Sigmoid colon (tissue), 7 donors: ENCODE results near the gene UST. TPM values are rescaled to one million over a fixed set of nuclear protein-coding genes. Genes with fewer than 3 reads are reported as not detected.

Experiments
- DNase-seq: peaks from one replicate; pipeline ENCODE4 v3.0.0-alpha.2; 2019
- H3K27ac ChIP-seq, 4 donors: fragments of 200-600 bp; sonication (generic); one replicate each; pipeline ENCODE4 v1.5.1; 2016 to 2019; ENCODE audit warnings: mild to moderate bottlenecking in 1 of 4
- H3K27me3 ChIP-seq, 3 donors: fragments of 200-600 bp; sonication (generic); one replicate each; pipeline ENCODE4 v1.5.1; 2019; ENCODE audit warnings: mild to moderate bottlenecking in 1 of 3
- H3K36me3 ChIP-seq, 4 donors: fragments of 200-600 bp; sonication (generic); one replicate each; pipeline ENCODE4 v1.5.1; 2016 to 2019
- H3K4me1 ChIP-seq, 4 donors: fragments of 200-600 bp; sonication (generic); one replicate each; pipeline ENCODE4 v1.5.1; 2017 to 2019
- H3K4me3 ChIP-seq, 4 donors: fragments of 200-600 bp; sonication (generic); one replicate each; pipeline ENCODE4 v1.5.1; 2017 to 2019; ENCODE audit warnings: mild to moderate bottlenecking in 2 of 4, moderate library complexity in 1 of 4
- H3K9me3 ChIP-seq, 4 donors: fragments of 200-600 bp in 3 of 4; sonication (generic) in 3 of 4; one replicate each; pipeline versions ENCODE4 v1.5.1 to v1.6.1; 2013 to 2019
- CTCF ChIP-seq, 4 experiments: fragments of 450-650 bp in 3 of 4; fragments of 200-600 bp in 1 of 4; IDR thresholded peaks; one replicate each; pipeline ENCODE4 v1.5.1; 2016 to 2019; ENCODE audit warnings: antibody characterized with exemption in 4 of 4, mild to moderate bottlenecking in 3 of 4, moderate library complexity in 2 of 4
- EP300 ChIP-seq, 4 donors: sonication (generic); formaldehyde crosslinking; IDR thresholded peaks; one replicate each; pipeline ENCODE4 v1.6.1; 2017; ENCODE audit warnings: antibody characterized with exemption in 4 of 4
- POLR2A ChIP-seq, 2 donors: fragments of 450-650 bp; IDR thresholded peaks; one replicate each; pipeline ENCODE4 v1.6.1; 2016; ENCODE audit warnings: antibody characterized with exemption in 2 of 2, mild to moderate bottlenecking in 2 of 2, moderate library complexity in 2 of 2
- POLR2AphosphoS5 ChIP-seq, 4 donors: sonication (generic); formaldehyde crosslinking; IDR thresholded peaks; one replicate each; pipeline ENCODE4 v1.6.1; 2017; ENCODE audit warnings: antibody characterized with exemption in 4 of 4
- WGBS, 2 donors: extraction: QIAGEN DNeasy Blood & Tissue Kit; methylation state at CpG; one replicate each; pipeline ENCODE4 v1.1.7; 2013; 5-methylcytosine and 5-hydroxymethylcytosine counted together
- intact Hi-C: fragments of 100-400 bp; cut with DNase I; formaldehyde crosslinking; loops from one replicate; pipeline ENCODE4 v1.15.1; 2023
- polyA plus RNA-seq, 3 donors: library from polyadenylated mRNA; stranded (reverse); fragments of 200-250 nt; gene quantifications; one replicate each; pipeline ENCODE4 v1.2.3, GENCODE V29; 2013
- total RNA-seq, 4 donors: library from RNA; depleted of rRNA; stranded (reverse); fragments of >200 nt; gene quantifications; one replicate each; pipeline ENCODE4 v1.1.0, GENCODE V29; 2016
- donor health status: healthy with polysubstance abuse.
- donor health status: Bipolar disorder and iron deficiency.
- donor health status: healthy.

The UST gene
- total and polyA plus RNA-seq, 7 donors: 0.46 to 35.2 (median 21.8) TPM

DNA sequence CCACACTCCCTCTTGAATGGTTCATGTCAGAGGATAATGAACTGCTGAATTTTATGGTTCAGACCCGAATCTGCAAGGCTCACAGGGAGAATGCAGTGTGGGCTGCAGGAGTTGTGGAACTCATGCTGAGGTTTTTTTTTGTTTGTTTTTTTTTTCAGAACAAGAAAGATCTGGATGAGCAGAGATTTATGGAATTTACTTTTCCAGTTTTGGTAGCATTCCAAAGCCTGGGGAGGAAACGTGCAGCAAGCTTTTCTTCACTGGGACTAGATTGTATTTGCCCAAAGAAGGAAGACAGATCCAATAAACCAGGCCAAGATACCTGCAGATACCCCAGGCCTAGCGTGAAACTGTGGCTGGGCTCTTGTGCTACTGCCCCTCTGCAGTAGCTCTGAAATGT, 346.8 kb downstream of the UST start:
- TF ChIP-seq EP300 (IDR thresholded peaks at IDR 0.05) (no peak), CTCF (IDR thresholded peaks at IDR 0.05) (no peak), POLR2A (IDR thresholded peaks at IDR 0.05) (no peak), POLR2AphosphoS5 (IDR thresholded peaks at IDR 0.05) (no peak)
- Histone ChIP-seq H3K9me3 (no peaks in the 10 kb centered on the region), H3K27ac (no peak overlapping the region), H3K4me3 (no peak overlapping the region), H3K4me1 (peaks cover 0 to 21% (median 17%) of the 10 kb centered on the region in 4 donors), H3K27me3 (no peaks in the 10 kb centered on the region), H3K36me3 (no peaks in the 10 kb centered on the region)
- intact Hi-C loops: no loop called here
- WGBS, 2 donors: 32 to 67% methylated on average over 3 of the region's 3 CpGs
- no peak for DNase-seq

- TF ChIP-seq POLR2A (IDR thresholded peaks at IDR 0.05) (no peak), CTCF (IDR thresholded peaks at IDR 0.05) (no peak), EP300 (IDR thresholded peaks at IDR 0.05) (no peak), POLR2AphosphoS5 (IDR thresholded peaks at IDR 0.05) (no peak)
- H3K4me3 ChIP-seq: no peak overlapping the region
- no peaks in the 10 kb centered on the region for H3K9me3 ChIP-seq
- intact Hi-C loops: no loop called here
- H3K4me1 ChIP-seq: peaks cover 0 to 21% (median 17%) of the 10 kb centered on the region in 4 donors
- no peak for DNase-seq
- WGBS, 2 donors: 66 to 74% methylated on average over 3 of the region's 3 CpGs
- H3K36me3 ChIP-seq: no peaks in the 10 kb centered on the region
- no peak overlapping the region for H3K27ac ChIP-seq
- H3K27me3 ChIP-seq: no peaks in the 10 kb centered on the region
Observed at GRCh38 chr6:149094156-149094555, 347.3 kb downstream of the UST start.

DNA sequence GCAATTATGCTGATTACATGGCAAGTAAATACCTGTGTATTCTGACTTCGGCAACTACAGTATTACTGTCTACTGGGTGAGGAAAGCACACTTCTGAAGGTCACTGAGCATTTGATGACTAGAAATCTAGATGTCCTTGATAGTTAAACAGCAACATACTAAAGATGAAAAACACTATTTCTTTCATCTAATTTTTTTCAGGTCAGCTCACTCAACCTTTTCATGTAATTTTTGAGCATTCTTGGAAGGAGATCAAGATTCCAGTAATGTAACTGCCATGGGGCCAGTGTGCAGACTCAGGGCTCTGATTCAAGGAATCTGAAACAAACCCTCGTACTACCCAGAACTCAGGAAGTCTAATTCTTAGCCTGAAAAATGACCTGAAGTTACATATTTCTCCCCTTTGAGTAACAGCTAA, 348.1 kb downstream of the UST start:
- Histone ChIP-seq H3K27me3 (no peaks in the 10 kb centered on the region), H3K27ac (no peak overlapping the region), H3K36me3 (no peaks in the 10 kb centered on the region), H3K4me1 (peaks cover 0 to 21% (median 17%) of the 10 kb centered on the region in 4 donors), H3K9me3 (no peaks in the 10 kb centered on the region), H3K4me3 (no peak overlapping the region)
- WGBS, 2 donors: 56 to 78% methylated on average over 2 of the region's 2 CpGs
- intact Hi-C loops: no loop called here
- TF ChIP-seq EP300 (IDR thresholded peaks at IDR 0.05) (no peak), POLR2AphosphoS5 (IDR thresholded peaks at IDR 0.05) (no peak), CTCF (IDR thresholded peaks at IDR 0.05) (no peak), POLR2A (IDR thresholded peaks at IDR 0.05) (no peak)
- DNase-seq: no peak

DNA sequence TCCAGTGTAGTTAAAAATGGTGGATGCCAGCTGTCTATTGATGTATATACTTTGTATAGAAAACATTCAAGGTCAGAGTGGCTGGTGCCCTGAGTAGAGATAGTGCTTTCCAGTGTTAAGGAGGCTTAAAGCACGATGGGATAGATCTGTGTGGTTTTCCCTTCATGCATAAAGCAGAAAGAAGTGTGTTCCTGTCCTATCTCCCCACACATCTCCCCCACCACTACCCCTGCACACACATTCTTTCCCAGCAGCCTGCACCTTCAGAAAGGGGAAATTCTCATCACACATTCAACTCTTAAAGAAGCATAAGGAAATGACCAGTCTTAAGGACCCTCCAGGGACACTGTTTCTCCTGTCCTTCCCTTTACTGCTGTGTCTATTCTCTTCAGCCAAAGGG, 349.0 kb downstream of the UST start:
- WGBS, 2 donors: 33 to 71% methylated on average over 1 of the region's 1 CpG
- H3K4me3 ChIP-seq: no peak overlapping the region
- intact Hi-C loops: no loop called here

More for the DNA sequence above, 349.0 kb downstream of the UST start:
- Histone ChIP-seq H3K36me3 (no peaks in the 10 kb centered on the region), H3K27me3 (no peaks in the 10 kb centered on the region), H3K4me1 (peaks cover 0 to 21% (median 17%) of the 10 kb centered on the region in 4 donors), H3K27ac (no peak overlapping the region), H3K9me3 (no peaks in the 10 kb centered on the region)
- TF ChIP-seq CTCF (IDR thresholded peaks at IDR 0.05): no peak
- TF ChIP-seq POLR2A (IDR thresholded peaks at IDR 0.05): no peak
- TF ChIP-seq POLR2AphosphoS5 (IDR thresholded peaks at IDR 0.05): no peak
- TF ChIP-seq EP300 (IDR thresholded peaks at IDR 0.05): no peak
- DNase-seq: no peak
